ENCODE measurements around the gene CYSLTR2.

The CYSLTR2 gene

GRCh38 chr13:48624016-48624415, 29.7 kb upstream of the CYSLTR2 start:
- ChIA-PET CTCF (no interaction called here), POLR2A (no interaction called here)
- Histone ChIP-seq H3K9me3 (ENCODE audit: control insufficient read depth, insufficient read depth, low read depth, low read length) (no peaks in the 10 kb centered on the region), H3K27ac (ENCODE audit: extremely low read depth, low read depth, low read length) (no peak overlapping the region), H3K4me1 (ENCODE audit: control insufficient read depth, insufficient read depth, low read length) (no peaks in the 10 kb centered on the region), H3K4me3 (ENCODE audit: low read depth, low read length) (no peak overlapping the region), H3K36me3 (ENCODE audit: control insufficient read depth in 2 of 2, insufficient read depth in 1 of 2, low read length in 2 of 2) (no peaks in the 10 kb centered on the region)
- no peak for TF ChIP-seq ZNF624 (tag by site-specific recombination; IDR thresholded peaks at IDR 0.05)

DNA sequence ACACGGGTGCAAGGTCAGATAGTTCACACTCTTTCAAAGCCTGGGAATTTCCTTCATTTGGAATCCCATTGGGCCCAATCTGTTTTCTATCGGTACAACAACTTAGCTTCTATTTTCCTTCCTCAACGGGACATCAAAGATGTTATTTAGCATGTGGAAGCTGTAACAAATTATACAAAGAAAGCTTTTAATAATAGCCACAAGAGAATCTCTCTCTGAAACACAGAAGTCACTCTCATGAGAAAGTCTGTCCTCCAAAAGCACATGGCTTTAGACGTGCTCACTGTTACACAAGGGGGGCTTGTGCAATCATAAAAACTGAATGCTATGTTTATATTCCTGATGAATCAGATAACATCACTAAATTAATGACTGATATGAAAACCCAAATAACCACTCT, 28.9 kb upstream of the CYSLTR2 start:
- H3K9me3 ChIP-seq (ENCODE audit: control insufficient read depth, insufficient read depth, low read depth, low read length): no peaks in the 10 kb centered on the region
- no peak overlapping the region for H3K4me3 ChIP-seq (ENCODE audit: low read depth, low read length)
- POLR2A ChIA-PET: no interaction called here
- no peaks in the 10 kb centered on the region for H3K4me1 ChIP-seq (ENCODE audit: control insufficient read depth, insufficient read depth, low read length)
- CTCF ChIA-PET: no interaction called here
- no peak for TF ChIP-seq ZBTB10 (tag by site-specific recombination; IDR thresholded peaks at IDR 0.05)
- TF ChIP-seq ZSCAN23 (tag by site-specific recombination; IDR thresholded peaks at IDR 0.05): no peak
- no peak for TF ChIP-seq ZNF837 (tag by site-specific recombination; IDR thresholded peaks at IDR 0.05)
- no peak for TF ChIP-seq ZNF341 (tag by site-specific recombination; IDR thresholded peaks at IDR 0.05; ENCODE audit: low read depth)
- no peak for TF ChIP-seq ZNF501 (tag by site-specific recombination; IDR thresholded peaks at IDR 0.05)
- TF ChIP-seq REST (tag by site-specific recombination; IDR thresholded peaks at IDR 0.05): no peak
- TF ChIP-seq ZNF792 (tag by site-specific recombination; IDR thresholded peaks at IDR 0.05): no peak
- TF ChIP-seq, protein P1, sequence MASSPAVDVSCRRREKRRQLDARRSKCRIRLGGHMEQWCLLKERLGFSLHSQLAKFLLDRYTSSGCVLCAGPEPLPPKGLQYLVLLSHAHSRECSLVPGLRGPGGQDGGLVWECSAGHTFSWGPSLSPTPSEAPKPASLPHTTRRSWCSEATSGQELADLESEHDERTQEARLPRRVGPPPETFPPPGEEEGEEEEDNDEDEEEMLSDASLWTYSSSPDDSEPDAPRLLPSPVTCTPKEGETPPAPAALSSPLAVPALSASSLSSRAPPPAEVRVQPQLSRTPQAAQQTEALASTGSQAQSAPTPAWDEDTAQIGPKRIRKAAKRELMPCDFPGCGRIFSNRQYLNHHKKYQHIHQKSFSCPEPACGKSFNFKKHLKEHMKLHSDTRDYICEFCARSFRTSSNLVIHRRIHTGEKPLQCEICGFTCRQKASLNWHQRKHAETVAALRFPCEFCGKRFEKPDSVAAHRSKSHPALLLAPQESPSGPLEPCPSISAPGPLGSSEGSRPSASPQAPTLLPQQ (tag by site-specific recombination; IDR thresholded peaks at IDR 0.05): no peak
- TF ChIP-seq PRDM1 (tag by site-specific recombination; IDR thresholded peaks at IDR 0.05): no peak
- TF ChIP-seq, protein P2, sequence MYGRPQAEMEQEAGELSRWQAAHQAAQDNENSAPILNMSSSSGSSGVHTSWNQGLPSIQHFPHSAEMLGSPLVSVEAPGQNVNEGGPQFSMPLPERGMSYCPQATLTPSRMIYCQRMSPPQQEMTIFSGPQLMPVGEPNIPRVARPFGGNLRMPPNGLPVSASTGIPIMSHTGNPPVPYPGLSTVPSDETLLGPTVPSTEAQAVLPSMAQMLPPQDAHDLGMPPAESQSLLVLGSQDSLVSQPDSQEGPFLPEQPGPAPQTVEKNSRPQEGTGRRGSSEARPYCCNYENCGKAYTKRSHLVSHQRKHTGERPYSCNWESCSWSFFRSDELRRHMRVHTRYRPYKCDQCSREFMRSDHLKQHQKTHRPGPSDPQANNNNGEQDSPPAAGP (tag by site-specific recombination; IDR thresholded peaks at IDR 0.05): no peak
- TF ChIP-seq BCL11A (tag by site-specific recombination; IDR thresholded peaks at IDR 0.05; ENCODE audit: low read depth): no peak
- TF ChIP-seq, protein P3, sequence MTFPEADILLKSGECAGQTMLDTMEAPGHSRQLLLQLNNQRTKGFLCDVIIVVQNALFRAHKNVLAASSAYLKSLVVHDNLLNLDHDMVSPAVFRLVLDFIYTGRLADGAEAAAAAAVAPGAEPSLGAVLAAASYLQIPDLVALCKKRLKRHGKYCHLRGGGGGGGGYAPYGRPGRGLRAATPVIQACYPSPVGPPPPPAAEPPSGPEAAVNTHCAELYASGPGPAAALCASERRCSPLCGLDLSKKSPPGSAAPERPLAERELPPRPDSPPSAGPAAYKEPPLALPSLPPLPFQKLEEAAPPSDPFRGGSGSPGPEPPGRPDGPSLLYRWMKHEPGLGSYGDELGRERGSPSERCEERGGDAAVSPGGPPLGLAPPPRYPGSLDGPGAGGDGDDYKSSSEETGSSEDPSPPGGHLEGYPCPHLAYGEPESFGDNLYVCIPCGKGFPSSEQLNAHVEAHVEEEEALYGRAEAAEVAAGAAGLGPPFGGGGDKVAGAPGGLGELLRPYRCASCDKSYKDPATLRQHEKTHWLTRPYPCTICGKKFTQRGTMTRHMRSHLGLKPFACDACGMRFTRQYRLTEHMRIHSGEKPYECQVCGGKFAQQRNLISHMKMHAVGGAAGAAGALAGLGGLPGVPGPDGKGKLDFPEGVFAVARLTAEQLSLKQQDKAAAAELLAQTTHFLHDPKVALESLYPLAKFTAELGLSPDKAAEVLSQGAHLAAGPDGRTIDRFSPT (tag by site-specific recombination; IDR thresholded peaks at IDR 0.05): no peak
- TF ChIP-seq ZFP3 (tag by site-specific recombination; IDR thresholded peaks at IDR 0.05; ENCODE audit: low read depth): no peak
- no peak for TF ChIP-seq TCF7L2 (IDR thresholded peaks at IDR 0.05; ENCODE audit: borderline replicate concordance, low read depth, low read length)
- TF ChIP-seq KLF7 (tag by site-specific recombination; IDR thresholded peaks at IDR 0.05; ENCODE audit: borderline replicate concordance): no peak
- TF ChIP-seq ZNF10 (tag by site-specific recombination; IDR thresholded peaks at IDR 0.05): no peak
- TF ChIP-seq ZNF777 (tag by site-specific recombination; IDR thresholded peaks at IDR 0.05; ENCODE audit: borderline replicate concordance): no peak
- TF ChIP-seq SCRT2 (tag by site-specific recombination; IDR thresholded peaks at IDR 0.05): no peak
- no peaks in the 10 kb centered on the region for H3K36me3 ChIP-seq (ENCODE audit: control insufficient read depth in 2 of 2, insufficient read depth in 1 of 2, low read length in 2 of 2)
- H3K27ac ChIP-seq (ENCODE audit: extremely low read depth, low read depth, low read length): no peak overlapping the region

Data from HEK293 (cell line).